HG02798 (cell line): ENCODE results near the gene SLC48A1.

Experiments
- ATAC-seq: cut with Tn5 transposase; IDR thresholded peaks from one replicate; pipeline ENCODE4 v1.9.1; 2021; ENCODE audit warnings: mild to moderate bottlenecking; ENCODE audit not compliant: unreplicated experiment, poor library complexity

The SLC48A1 gene

DNA sequence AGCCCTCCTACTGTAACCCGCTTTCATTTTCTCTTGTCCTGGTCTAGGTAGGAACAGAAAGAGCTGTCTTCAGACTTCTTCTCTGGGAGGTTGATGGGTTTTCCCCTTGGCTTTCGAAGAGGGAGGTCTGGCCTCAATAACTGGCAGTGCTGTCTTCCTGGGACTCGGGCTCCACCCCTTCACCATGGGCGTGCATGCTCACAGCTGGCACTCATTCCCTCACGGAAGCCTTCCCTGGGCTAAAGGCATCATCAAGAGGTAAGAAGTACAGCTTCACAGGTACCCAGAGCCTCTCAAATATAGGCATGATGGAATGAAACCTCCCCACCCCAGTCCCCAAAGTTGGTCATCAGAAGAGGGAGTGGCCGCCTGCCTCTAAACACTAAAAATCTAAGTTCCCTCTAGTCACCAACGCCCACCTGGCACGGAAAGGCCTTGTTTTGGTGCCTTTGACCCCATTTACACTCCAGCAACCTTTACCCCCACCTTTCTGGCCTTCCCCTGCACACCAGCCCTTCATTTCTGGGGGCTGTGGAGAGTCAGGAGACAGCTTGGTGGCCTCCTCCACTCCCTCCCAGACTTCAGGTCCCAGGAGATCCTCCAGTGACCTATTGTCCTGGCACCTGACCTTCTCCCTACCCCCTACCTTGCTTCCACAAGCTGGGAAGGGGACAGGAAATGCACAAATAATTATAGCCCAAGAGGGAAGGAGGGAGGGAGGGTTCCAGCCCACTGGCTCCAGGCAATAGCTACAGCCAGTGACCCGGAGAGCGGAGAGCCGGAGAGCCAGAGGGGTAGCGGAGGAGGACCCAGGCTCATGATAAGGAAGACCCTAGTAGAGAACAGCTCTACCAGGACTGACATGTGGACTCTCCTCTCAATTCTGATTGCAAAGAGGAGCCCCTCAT lies 17.1 kb upstream of the SLC48A1 start:
- peak; percentile 80 for ATAC-seq

DNA sequence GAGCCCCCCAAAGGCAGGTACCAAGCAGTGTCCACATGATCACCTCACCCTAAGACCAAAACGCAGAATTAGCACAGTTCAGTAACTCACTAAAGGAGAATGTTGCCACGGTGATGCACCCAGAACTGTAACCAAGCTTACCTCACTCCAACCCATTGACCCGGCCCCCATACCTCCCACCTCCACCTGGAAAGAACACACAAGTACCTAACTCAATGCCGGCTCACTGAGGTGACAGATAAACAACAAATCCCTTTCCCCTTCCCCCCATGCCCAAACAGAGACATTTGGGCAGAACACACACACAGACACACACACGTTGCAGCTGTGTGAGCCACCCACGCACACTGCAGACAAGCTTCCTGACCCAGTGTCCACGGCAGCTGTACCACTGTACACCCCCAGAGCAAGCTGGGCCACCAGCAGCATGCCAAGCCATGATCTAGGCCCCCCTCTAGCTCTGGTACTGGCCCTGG lies 15.6 kb upstream of the SLC48A1 start:
- ATAC-seq, result no peak

- no peak for ATAC-seq
Measured at GRCh38 chr12:47757840-47758583, 15.0 kb upstream of the SLC48A1 start.

DNA sequence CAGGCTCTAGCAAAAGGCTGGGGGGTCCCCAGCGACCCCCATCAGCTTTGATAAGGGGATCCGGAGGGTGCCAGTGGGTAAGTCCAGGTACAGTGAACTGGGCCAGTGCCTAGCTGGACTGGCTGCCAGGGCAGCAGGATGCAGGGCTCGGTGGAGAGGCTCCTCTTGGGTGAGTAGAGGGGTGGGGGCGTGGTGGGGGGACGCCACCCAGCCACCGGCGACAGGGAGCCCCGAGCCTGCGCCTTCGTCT lies 14.5 kb upstream of the SLC48A1 start:
- ATAC-seq, result no peak

DNA sequence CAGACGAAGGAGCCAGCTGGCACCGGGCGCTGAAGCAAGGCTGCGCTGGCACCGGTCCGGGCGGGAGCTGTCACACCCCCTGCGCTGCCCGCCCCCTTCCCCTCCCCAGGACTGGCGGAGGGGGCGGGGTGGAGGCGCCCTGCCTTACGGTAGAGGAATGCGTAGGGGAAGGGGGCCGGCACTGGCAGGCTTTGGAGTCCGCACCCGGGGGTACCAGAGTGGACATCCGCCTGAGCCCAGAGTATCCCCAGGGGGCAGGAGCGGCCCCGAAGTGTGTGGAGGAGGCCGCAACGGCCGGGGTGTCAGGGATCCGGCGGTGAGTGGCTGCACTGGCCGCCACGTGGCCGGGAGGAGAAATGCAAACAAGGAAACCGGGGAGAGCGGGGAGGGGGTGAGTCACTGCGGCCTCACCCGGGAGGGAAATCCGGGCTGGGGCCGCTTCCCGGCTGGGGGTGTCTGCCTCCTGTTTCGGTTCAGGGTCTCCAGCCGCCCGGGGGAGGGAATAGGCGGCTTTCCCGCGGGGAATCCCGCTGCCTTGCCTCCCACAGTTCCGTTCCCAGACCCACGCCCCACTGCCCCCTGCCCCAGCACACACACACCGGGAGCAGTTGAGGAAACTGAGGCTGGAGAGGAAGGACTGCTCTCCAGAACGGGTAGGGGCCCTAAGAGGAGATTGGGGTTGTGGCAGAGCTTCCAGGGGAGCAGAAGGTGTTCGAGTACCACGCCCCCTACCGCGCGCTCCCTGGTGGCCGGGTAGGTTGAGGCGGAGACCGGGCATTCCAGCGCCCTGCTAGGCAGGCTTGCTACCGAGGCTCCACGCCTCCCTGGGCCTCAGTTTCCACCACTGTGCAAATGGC lies 14.0 kb upstream of the SLC48A1 start, which contains the start of gene RAPGEF3:
TSS of gene RAPGEF3 (minus strand) at position 47 of the 857 bp plus-strand sequence. CDS start 324 bp downstream, outside the sequence.
- ATAC-seq, result peak; percentile 50

DNA sequence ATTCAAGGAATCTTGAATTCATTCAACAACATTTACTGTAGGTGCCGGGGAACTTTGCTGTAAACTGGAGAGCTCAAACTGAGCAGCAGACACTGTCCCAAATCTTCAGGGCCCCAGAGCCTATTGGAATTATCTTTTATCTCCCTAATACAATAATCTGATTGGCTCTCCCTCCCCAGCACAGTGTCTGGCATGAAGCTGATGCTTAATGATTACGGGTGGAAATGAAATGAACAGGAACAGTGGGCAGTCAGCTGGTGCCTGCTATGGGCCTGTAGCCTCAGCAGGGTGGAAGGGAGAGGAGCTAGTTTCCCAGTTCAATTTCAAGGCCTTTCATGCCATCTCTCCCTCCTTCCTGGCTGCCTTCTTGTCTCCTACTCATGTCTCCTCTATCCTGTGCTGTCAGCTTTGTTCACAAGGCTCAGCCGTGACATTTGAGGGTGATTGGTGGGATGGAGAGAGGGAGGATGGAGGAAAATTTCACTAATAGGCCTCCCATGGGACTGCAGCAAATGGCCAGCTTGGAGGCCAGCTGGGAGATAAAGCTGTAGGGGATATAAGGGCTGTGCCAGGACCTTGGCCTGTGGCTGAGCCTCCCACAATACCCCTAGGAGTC lies 10.1 kb upstream of the SLC48A1 start:
- ATAC-seq, result no peak

- ATAC-seq, result no peak
Measured at GRCh38 chr12:47763481-47764346, 9.3 kb upstream of the SLC48A1 start.

GRCh38 chr12:47766502-47767215 lies 6.4 kb upstream of the SLC48A1 start:
- ATAC-seq, result no peak

DNA sequence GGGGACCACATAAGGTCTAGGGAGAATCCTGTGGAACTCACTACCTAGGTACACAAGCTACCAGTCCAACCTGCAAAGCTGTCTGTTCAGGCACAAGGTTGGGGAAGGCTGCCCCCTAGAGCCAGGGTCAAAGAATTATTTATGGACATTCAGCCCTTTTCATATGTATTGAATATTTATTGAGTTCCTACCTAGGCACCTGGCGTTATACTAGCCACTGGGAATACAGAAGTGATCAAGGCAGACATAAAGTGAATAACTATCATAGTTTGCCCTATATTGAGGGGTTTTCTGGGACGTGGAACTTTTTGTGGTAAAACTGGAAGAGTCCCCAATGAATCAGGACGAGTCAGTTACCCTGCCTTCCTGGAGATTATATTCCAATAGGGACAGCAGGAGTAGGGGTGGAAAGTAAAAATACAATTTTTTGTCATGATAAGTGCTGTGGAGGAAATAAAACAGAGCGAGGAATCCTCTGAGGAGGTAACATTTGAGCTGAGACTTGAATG lies 5.8 kb upstream of the SLC48A1 start:
- no peak for ATAC-seq

- no peak for ATAC-seq
Measured at GRCh38 chr12:47768323-47768811, 4.7 kb upstream of the SLC48A1 start.

DNA sequence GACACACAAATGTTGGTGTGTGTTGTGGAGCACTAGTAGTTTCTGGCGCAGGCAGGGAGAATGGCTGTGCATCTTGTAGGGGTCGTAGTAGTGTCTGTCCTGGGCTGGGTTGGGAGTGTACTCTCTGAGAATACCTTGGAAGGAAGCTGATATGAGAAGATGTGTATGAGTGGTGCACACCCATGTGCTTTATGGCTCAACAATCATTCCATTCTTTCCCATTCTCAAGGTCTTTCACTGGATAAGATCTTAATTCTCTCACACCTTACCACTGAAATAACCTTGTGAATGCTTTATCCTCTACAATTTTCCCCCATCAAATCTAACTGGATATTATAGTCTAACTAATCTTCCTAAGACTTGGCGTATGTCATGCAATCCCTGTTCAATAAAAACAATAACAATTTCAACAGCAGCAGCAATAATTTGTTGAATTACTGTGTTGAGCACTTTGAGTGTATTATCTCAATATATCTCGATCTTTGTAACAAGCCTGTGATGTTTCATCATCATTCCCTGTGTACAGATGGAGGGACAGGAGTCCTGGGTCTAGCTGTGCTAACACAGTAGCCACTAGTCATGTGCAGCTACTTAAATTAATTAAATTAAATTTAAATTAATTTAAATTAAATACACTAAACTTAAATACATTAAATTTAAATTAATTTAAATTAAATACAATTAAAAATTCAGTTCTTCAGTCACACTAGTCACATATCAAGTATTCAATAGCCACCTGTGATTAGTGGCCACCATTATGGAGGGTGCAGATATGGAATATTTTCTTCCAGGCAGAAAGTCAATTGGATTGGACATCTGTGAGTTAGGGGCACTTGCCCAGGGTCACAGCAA lies 3.6 kb upstream of the SLC48A1 start:
- no peak for ATAC-seq

GRCh38 chr12:47770086-47770726 lies 2.8 kb upstream of the SLC48A1 start:
- no peak for ATAC-seq

- ATAC-seq, result no peak
Measured at GRCh38 chr12:47771304-47771703, 1.7 kb upstream of the SLC48A1 start.

DNA sequence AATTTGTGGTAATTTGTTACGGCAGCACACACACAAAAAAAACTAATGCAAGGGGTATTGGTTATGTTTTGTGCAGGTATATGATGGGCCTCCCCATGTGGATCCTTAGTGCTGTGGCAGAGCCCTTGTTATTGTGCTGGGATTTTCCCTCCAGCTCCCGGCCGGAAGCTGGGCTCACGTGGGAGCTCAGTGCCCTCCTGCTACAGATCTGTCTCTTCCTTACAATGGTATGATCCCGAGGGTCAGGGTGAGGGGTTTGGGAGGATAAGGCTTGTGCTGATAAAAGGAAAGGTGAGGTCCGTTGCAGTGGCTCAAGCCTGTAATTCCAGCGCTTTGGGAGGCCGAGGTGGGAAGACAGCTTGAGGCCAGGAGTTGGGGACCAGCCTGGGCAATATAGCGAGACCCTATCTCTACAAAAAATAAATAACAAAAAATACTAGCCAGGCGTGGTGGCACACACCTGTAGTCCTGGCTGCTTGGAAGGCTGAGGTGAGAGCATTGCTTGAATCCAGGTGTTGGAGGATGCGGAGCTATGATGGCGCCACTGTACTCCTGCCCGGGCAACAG lies 861 bp upstream of the SLC48A1 start:
- no peak for ATAC-seq

GRCh38 chr12:47772738-47773061 lies 338 bp upstream of the SLC48A1 start:
- ATAC-seq, result no peak

- ATAC-seq, result no peak
Measured at GRCh38 chr12:47773858-47774580, 981 bp downstream of the SLC48A1 start.
